H1 (cell line): ENCODE results near the gene TMEM44. TPM values are rescaled to one million over a fixed set of nuclear protein-coding genes. Genes with fewer than 3 reads are reported as not detected.

Experiments used
- CTCF ChIA-PET: fragments of 300-600 bp; sonication (Branson Sonifier 250); formaldehyde crosslinking; loops from one replicate; lab custom pipeline; 2021; ENCODE audit not compliant: partially characterized antibody; lab: Charles Lee
- POLR2A ChIA-PET: fragments of 300-600 bp; sonication (Branson Sonifier 250); formaldehyde crosslinking; loops from one replicate; lab custom pipeline; 2021; ENCODE audit warnings: inconsistent platforms; ENCODE audit not compliant: partially characterized antibody; lab: Charles Lee
- DNase-seq, 2 experiments: peaks; one replicate each; pipeline versions ENCODE4 v3.0.0 to v3.0.0-alpha.2; 2010 to 2022; ENCODE audit warnings: low spot score in 2 of 2, low read depth in 1 of 2, mixed read lengths in 1 of 2
- FAIRE-seq: peaks from 2 replicates; lab custom pipeline; 2011; peaks lifted over from hg19 to GRCh38; lab: Jason Lieb, UNC
- H2AFZ ChIP-seq: 2 replicates; pipeline ENCODE4 v1.8.1; 2012; ENCODE audit warnings: low read length, inconsistent platforms
- H2AK5ac ChIP-seq: 2 replicates; pipeline ENCODE4 v1.6.1; 2013; ENCODE audit warnings: low read depth, low read length
- H2BK120ac ChIP-seq: replicated peaks from 2 replicates; pipeline ENCODE3; 2013; ENCODE audit warnings: low read depth, low read length, inconsistent platforms
- H2BK12ac ChIP-seq: 2 replicates; pipeline ENCODE4 v1.6.1; 2013; ENCODE audit warnings: low read depth, low read length
- H2BK15ac ChIP-seq: 2 replicates; pipeline ENCODE4 v1.6.1; 2013; ENCODE audit warnings: low read length
- H2BK20ac ChIP-seq: 2 replicates; pipeline ENCODE4 v1.6.1; 2013; ENCODE audit warnings: low read length
- H2BK5ac ChIP-seq: 2 replicates; pipeline ENCODE4 v1.6.1; 2013; ENCODE audit warnings: low read depth, low read length
- H3K14ac ChIP-seq: 2 replicates; pipeline ENCODE4 v1.6.1; 2013; ENCODE audit warnings: inconsistent platforms; ENCODE audit not compliant: insufficient read length
- H3K18ac ChIP-seq: 2 replicates; pipeline ENCODE4 v1.6.1; 2013; ENCODE audit warnings: low read length; ENCODE audit errors: extremely low read depth
- H3K23ac ChIP-seq: 2 replicates; pipeline ENCODE4 v1.6.1; 2013; ENCODE audit warnings: inconsistent platforms; ENCODE audit not compliant: insufficient read length
- H3K23me2 ChIP-seq: 2 replicates; pipeline ENCODE4 v1.6.1; 2013; ENCODE audit warnings: low read depth, low read length
- H3K27ac ChIP-seq: 2 replicates; pipeline ENCODE4 v1.6.1; 2011; ENCODE audit warnings: low read depth, low read length, inconsistent platforms
- H3K27me3 ChIP-seq, 4 experiments: replicated peaks in 1 of 4; 1 replicate in 1 of 4; 2 replicates in 3 of 4; pipeline versions ENCODE4 v1.6.1 to v1.8.1; 2011 to 2013; ENCODE audit warnings: low read length in 3 of 4, mild to moderate bottlenecking in 3 of 4, inconsistent platforms in 2 of 4, mixed read lengths in 2 of 4, moderate library complexity in 1 of 4; ENCODE audit not compliant: control insufficient read depth in 3 of 4, insufficient read depth in 3 of 4; ENCODE audit errors: extremely low read depth in 1 of 4
- H3K36me3 ChIP-seq, 4 experiments: 2 replicates each; pipeline versions ENCODE4 v1.6.1 to v1.8.1; 2011 to 2013; ENCODE audit warnings: mild to moderate bottlenecking in 4 of 4, low read length in 3 of 4, moderate library complexity in 2 of 4, control low read depth in 1 of 4, inconsistent platforms in 1 of 4; ENCODE audit not compliant: insufficient read depth in 4 of 4, control insufficient read depth in 2 of 4
- H3K4ac ChIP-seq: replicated peaks from 2 replicates; pipeline ENCODE3; 2013; ENCODE audit warnings: low read length, low read depth, mixed read lengths, inconsistent platforms; ENCODE audit not compliant: insufficient read length
- H3K4me1 ChIP-seq, 4 experiments: replicated peaks in 1 of 4; 1 replicate in 1 of 4; 2 replicates in 3 of 4; pipeline versions ENCODE4 v1.6.1 to v1.8.1; 2011 to 2013; ENCODE audit warnings: low read length in 3 of 4, inconsistent platforms in 2 of 4, mixed read lengths in 1 of 4; ENCODE audit not compliant: insufficient read depth in 4 of 4, control insufficient read depth in 3 of 4
- H3K4me2 ChIP-seq, 2 experiments: 2 replicates each; pipeline versions ENCODE4 v1.6.1 to v1.8.1; 2011 to 2013; ENCODE audit warnings: low read depth in 2 of 2, low read length in 2 of 2, control low read depth in 1 of 2, inconsistent platforms in 1 of 2, mild to moderate bottlenecking in 1 of 2; ENCODE audit not compliant: insufficient read depth in 1 of 2
- H3K4me3 ChIP-seq, 4 experiments: fragments of 200-600, 300-600 bp in 1 of 4; sonication (generic), shearing (Covaris generic), sonication (Bioruptor Twin) in 1 of 4; 2 replicates each; pipeline versions ENCODE4 v1.5.1 to v1.8.1; 2011 to 2016; ENCODE audit warnings: low read length in 4 of 4, low read depth in 3 of 4, control low read depth in 2 of 4, inconsistent platforms in 2 of 4, mild to moderate bottlenecking in 2 of 4, mixed read lengths in 1 of 4, moderate library complexity in 1 of 4; ENCODE audit not compliant: insufficient read depth in 2 of 4; ENCODE audit errors: extremely low read depth in 1 of 4
- H3K56ac ChIP-seq: replicated peaks from 2 replicates; pipeline ENCODE3; 2013; ENCODE audit warnings: low read depth, mild to moderate bottlenecking, mixed read lengths, low read length, inconsistent platforms; ENCODE audit not compliant: insufficient read length
- H3K79me1 ChIP-seq: 2 replicates; pipeline ENCODE4 v1.6.1; 2013; ENCODE audit warnings: low read depth, low read length, control low read depth
- H3K79me2 ChIP-seq, 2 experiments: 2 replicates each; pipeline versions ENCODE4 v1.6.1 to v1.8.1; 2012 to 2013; ENCODE audit warnings: low read length in 2 of 2, mild to moderate bottlenecking in 2 of 2, inconsistent platforms in 1 of 2; ENCODE audit not compliant: insufficient read depth in 2 of 2, control insufficient read depth in 1 of 2
- H3K9ac ChIP-seq, 4 experiments: replicated peaks in 1 of 4; 1 replicate in 1 of 4; 2 replicates in 3 of 4; pipeline versions ENCODE4 v1.6.1 to v1.8.1; 2011 to 2013; ENCODE audit warnings: low read depth in 3 of 4, low read length in 3 of 4, control low read depth in 2 of 4, mild to moderate bottlenecking in 2 of 4, moderate library complexity in 2 of 4, inconsistent platforms in 1 of 4; ENCODE audit errors: extremely low read depth in 1 of 4
- H3K9me3 ChIP-seq, 2 experiments: 2 replicates each; pipeline versions ENCODE4 v1.6.1 to v1.8.1; 2012 to 2013; ENCODE audit warnings: mild to moderate bottlenecking in 2 of 2, moderate library complexity in 2 of 2, control low read depth in 1 of 2, inconsistent platforms in 1 of 2, low read depth in 1 of 2, low read length in 1 of 2, mixed read lengths in 1 of 2; ENCODE audit not compliant: insufficient read depth in 2 of 2
- H4K20me1 ChIP-seq, 2 experiments: replicated peaks in 1 of 2; 2 replicates each; pipeline versions ENCODE3 to v1.8.1; 2011 to 2013; ENCODE audit warnings: inconsistent platforms in 2 of 2, low read length in 2 of 2, mild to moderate bottlenecking in 1 of 2; ENCODE audit not compliant: insufficient read depth in 2 of 2, control insufficient read depth in 1 of 2
- H4K5ac ChIP-seq: 2 replicates; pipeline ENCODE4 v1.6.1; 2013; ENCODE audit warnings: low read length, low read depth, mixed read lengths, inconsistent platforms; ENCODE audit not compliant: insufficient read length
- H4K8ac ChIP-seq: 2 replicates; pipeline ENCODE4 v1.8.0; 2013; ENCODE audit warnings: mild to moderate bottlenecking, moderate library complexity, low read length, inconsistent platforms; ENCODE audit not compliant: insufficient read depth; ENCODE audit errors: extremely low read depth
- H4K91ac ChIP-seq: replicated peaks from 2 replicates; pipeline ENCODE3; 2013; ENCODE audit warnings: low read length, mixed read lengths, inconsistent platforms; ENCODE audit not compliant: insufficient read length
- BACH1 ChIP-seq: IDR thresholded peaks from 2 replicates; pipeline ENCODE4 v1.6.1; 2012; ENCODE audit warnings: low read length, improper control_type of control experiment
- NRF1 ChIP-seq: IDR thresholded peaks from 2 replicates; pipeline ENCODE4 v1.6.1; 2011; ENCODE audit warnings: mild to moderate bottlenecking, low read depth, low read length, improper control_type of control experiment
- PHF8 ChIP-seq: fragments of 200-600 bp; sonication (generic); conservative IDR thresholded peaks from 2 replicates; pipeline ENCODE4 v1.7.1; 2012; ENCODE audit warnings: low read depth, mild to moderate bottlenecking, inconsistent platforms, low read length, moderate library complexity
- POLR2AphosphoS5 ChIP-seq: IDR thresholded peaks from 2 replicates; pipeline ENCODE4 v1.6.1; 2011; ENCODE audit warnings: low read depth, low read length
- SP1 ChIP-seq: IDR thresholded peaks from 2 replicates; pipeline ENCODE4 v1.6.1; 2011; ENCODE audit warnings: low read depth, low read length
- TBP ChIP-seq: IDR thresholded peaks from 2 replicates; pipeline ENCODE4 v1.6.1; 2011; ENCODE audit warnings: low read depth, low read length, improper control_type of control experiment
- WGBS, 2 experiments: shearing (Covaris generic) in 1 of 2; methylation state at CpG; one replicate each; pipeline versions ENCODE4 v1.1.6 to v1.1.7; 2013 to 2015; ENCODE audit warnings: low lambda C conversion rate in 2 of 2, mixed read lengths in 2 of 2, inconsistent platforms in 1 of 2, low coverage in 1 of 2, missing lambda C conversion rate in 1 of 2; ENCODE audit not compliant: insufficient replicate concordance in 2 of 2, insufficient coverage in 1 of 2, insufficient read length in 1 of 2; ENCODE audit errors: extremely low coverage in 1 of 2, missing lambda C conversion rate in 1 of 2; 5-methylcytosine and 5-hydroxymethylcytosine counted together
- polyA plus RNA-seq, 7 experiments: library from polyadenylated mRNA; depleted of rRNA in 3 of 7; stranded (reverse) in 5 of 7; unstranded in 2 of 7; fragments of >200 nt in 5 of 7; fragments of 200-250 nt in 2 of 7; gene quantifications; 1 replicate in 5 of 7; 2 replicates in 1 of 7; 4 replicates in 1 of 7; pipeline versions ENCODE4 v1.2.1 to v1.2.3, GENCODE V29; 2011 to 2013; ENCODE audit warnings: missing spikeins in 2 of 7, mixed read lengths in 2 of 7
- total RNA-seq: library from RNA; stranded (reverse); fragmentation: NEBNext Ultra II Directional; extraction: Animal tissue kit (Norgen Biotek cat#: 25700); gene quantifications from 2 replicates; pipeline ENCODE4 v1.2.1, GENCODE V29; 2021
- TF ChIP-seq, protein P1 (sequence below), 3 experiments: IDR thresholded peaks; 1 replicate in 2 of 3; 2 replicates in 1 of 3; pipeline versions ENCODE4 v1.5.1 to v1.6.1; 2011; ENCODE audit warnings: low read length in 3 of 3, mild to moderate bottlenecking in 3 of 3, inconsistent platforms in 2 of 3, low read depth in 1 of 3, moderate library complexity in 1 of 3; ENCODE audit not compliant: insufficient read depth in 1 of 3; ENCODE audit errors: control extremely low read depth in 1 of 3

The TMEM44 gene
- total and polyA plus RNA-seq, 2 of the 8 experiments (the other 6 are each of a cell fraction or from before 2014, with no cell fraction given) = 14.0 to 16.7 TPM

DNA sequence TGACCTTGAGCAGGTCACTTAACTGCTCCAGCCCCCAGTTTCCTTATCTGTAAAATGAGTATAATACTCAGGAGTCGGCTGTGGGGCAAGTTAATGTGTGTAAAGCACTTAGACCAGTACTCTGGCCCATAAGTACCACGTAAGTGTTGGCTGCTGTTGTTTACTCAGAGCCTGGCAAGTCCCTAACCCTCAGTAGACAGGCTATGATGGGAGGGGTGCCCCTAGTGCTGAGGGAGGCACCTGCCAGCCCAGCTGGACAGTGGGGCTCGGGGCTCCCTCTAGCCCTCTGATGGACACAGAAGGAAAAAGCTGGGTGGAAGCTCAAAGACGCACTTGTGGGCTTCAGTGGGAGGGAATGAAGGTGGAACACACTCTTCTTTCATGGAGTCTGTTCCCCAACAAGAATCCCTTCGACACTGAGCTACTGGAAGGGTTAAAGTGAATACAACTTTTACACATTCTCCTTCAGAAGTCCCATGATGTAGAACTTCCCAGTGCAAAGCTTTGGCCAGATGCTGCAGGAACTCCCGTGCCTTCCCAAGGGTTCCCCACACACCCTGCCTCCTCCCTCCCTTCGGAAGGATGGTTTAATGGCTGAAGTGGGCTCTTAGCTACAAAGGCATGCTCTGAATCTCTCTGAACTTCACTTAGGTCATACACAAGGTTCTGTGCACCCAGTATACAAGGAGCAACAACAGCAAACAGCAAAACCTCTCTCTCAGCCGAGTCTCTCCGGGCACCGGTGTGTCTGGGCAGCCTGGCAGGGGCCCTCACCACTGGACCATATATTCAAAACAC lies 25.4 kb downstream of the TMEM44 start:
- no peak overlapping the region for H3K56ac ChIP-seq
- H3K14ac ChIP-seq = no peak overlapping the region
- CTCF ChIA-PET = interaction anchor here (1.0 to 1.8 kb wide), 3 partner anchors 9 to 14 kb away, joined by 3 to 5 read pairs (median 5); no protein-coding TSS in a partner anchor
- POLR2A ChIA-PET = no interaction called here
- no peak overlapping the region for H3K4me2 ChIP-seq
- H2BK20ac ChIP-seq = no peak overlapping the region
- no peak overlapping the region for H2BK12ac ChIP-seq
- H3K36me3 ChIP-seq = no peaks in the 10 kb centered on the region; a peak in 1 of 8 replicates
- TF ChIP-seq TBP (no peak), BACH1 (no peak), POLR2AphosphoS5 (no peak), NRF1 (no peak), PHF8 (no peak), SP1 (no peak)
- TF ChIP-seq, protein P1, sequence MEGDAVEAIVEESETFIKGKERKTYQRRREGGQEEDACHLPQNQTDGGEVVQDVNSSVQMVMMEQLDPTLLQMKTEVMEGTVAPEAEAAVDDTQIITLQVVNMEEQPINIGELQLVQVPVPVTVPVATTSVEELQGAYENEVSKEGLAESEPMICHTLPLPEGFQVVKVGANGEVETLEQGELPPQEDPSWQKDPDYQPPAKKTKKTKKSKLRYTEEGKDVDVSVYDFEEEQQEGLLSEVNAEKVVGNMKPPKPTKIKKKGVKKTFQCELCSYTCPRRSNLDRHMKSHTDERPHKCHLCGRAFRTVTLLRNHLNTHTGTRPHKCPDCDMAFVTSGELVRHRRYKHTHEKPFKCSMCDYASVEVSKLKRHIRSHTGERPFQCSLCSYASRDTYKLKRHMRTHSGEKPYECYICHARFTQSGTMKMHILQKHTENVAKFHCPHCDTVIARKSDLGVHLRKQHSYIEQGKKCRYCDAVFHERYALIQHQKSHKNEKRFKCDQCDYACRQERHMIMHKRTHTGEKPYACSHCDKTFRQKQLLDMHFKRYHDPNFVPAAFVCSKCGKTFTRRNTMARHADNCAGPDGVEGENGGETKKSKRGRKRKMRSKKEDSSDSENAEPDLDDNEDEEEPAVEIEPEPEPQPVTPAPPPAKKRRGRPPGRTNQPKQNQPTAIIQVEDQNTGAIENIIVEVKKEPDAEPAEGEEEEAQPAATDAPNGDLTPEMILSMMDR (IDR thresholded peaks at IDR 0.05; ENCODE audit: control extremely low read depth in 1 of 3, insufficient read depth in 1 of 3, low read depth in 1 of 3, low read length in 3 of 3) = peak; percentile 1 to 13 (median 2); a peak in 3 of 4 replicates
- no peak overlapping the region for H3K4ac ChIP-seq
- H3K4me3 ChIP-seq = no peak overlapping the region
- FAIRE-seq = no peak
- H3K18ac ChIP-seq = no peak overlapping the region
- no peak overlapping the region for H2BK120ac ChIP-seq
- H2AFZ ChIP-seq = no peak overlapping the region
- no peaks in the 10 kb centered on the region for H3K23me2 ChIP-seq
- no peak overlapping the region for H4K8ac ChIP-seq
- no peaks in the 10 kb centered on the region; a peak in 1 of 7 replicates for H3K4me1 ChIP-seq
- DNase-seq = no peak
- no peak overlapping the region for H3K27ac ChIP-seq
- no peaks in the 10 kb centered on the region; a peak in 1 of 4 replicates for H3K9me3 ChIP-seq
- H2BK5ac ChIP-seq = no peak overlapping the region
- no peaks in the 10 kb centered on the region for H3K79me1 ChIP-seq
- H2BK15ac ChIP-seq = no peak overlapping the region
- H3K79me2 ChIP-seq = no peaks in the 10 kb centered on the region
- H4K20me1 ChIP-seq = peaks cover 2% of the 10 kb centered on the region in 2 experiments
- no peaks in the 10 kb centered on the region for H3K27me3 ChIP-seq
- H3K23ac ChIP-seq = no peak overlapping the region
- H3K9ac ChIP-seq = no peak overlapping the region
- H2AK5ac ChIP-seq = no peak overlapping the region
- H4K5ac ChIP-seq = no peak overlapping the region
- WGBS, 2 experiments = 90% methylated on average over 10 of the region's 10 CpGs; no CpG with 5 or more reads in 1 of the 2 experiments
- no peak overlapping the region for H4K91ac ChIP-seq
